ACHN (cell line): Measurements from ENCODE around the gene SART3.
A peak's percentile ranks its signal among the peaks of the same experiment; 100 is the strongest.

Experiments
- DNase-seq: peaks from one replicate; pipeline ENCODE4 v3.0.0-alpha.2; 2015
- in situ Hi-C: cut with HindIII; loops from 2 replicates; pipeline ENCODE4 v1.10.0; 2017; ENCODE audit warnings: low sequenced_read_pairs, low pct_ligation_motif_present, low pct_unique_long_range_greater_than_20kb

SART3 gene

GRCh38 chr12:108482717-108483212 is 78.2 kb downstream of the SART3 start:
- DNase-seq = peak; percentile 57
- in situ Hi-C loops = no loop called here

GRCh38 chr12:108479364-108480070 is 81.5 kb downstream of the SART3 start:
- in situ Hi-C loops = no loop called here
- DNase-seq = peak; percentile 18

- in situ Hi-C loops = no loop called here
- DNase-seq = no peak
Observed at GRCh38 chr12:108478611-108479206, 82.3 kb downstream of the SART3 start.

GRCh38 chr12:108477881-108478259 is 83.1 kb downstream of the SART3 start:
- in situ Hi-C loops = no loop called here
- DNase-seq = no peak

GRCh38 chr12:108477055-108477880 is 83.7 kb downstream of the SART3 start:
- in situ Hi-C loops = no loop called here
- no peak for DNase-seq

GRCh38 chr12:108475396-108475795 is 85.6 kb downstream of the SART3 start:
- in situ Hi-C loops = no loop called here
- DNase-seq = no peak

- in situ Hi-C loops = no loop called here
Observed at GRCh38 chr12:108473400-108474055, 87.4 kb downstream of the SART3 start.

More at GRCh38 chr12:108473400-108474055, 87.4 kb downstream of the SART3 start:
- no peak for DNase-seq
